Measurements from ENCODE around the gene APC2.

The APC2 gene

GRCh38 chr19:1449467-1450442 lies at the start of gene APC2:
APC2 (plus strand) TSS chr19:1450121; CDS start chr19:1453002, 2,881 bp downstream.
- no peak for DNase-seq (ENCODE audit: low read depth in 2 of 2)

- DNase-seq (ENCODE audit: low read depth in 2 of 2): no peak
Measured at GRCh38 chr19:1400281-1401137, 49.4 kb upstream of the APC2 start.

GRCh38 chr19:1401138-1401888 lies 48.6 kb upstream of the APC2 start, which contains the start of gene GAMT:
GAMT (minus strand) TSS chr19:1401542; CDS start chr19:1401476, 66 bp downstream.
- DNase-seq (ENCODE audit: low read depth in 2 of 2): peak; percentile 46 to 54

- no peak for DNase-seq (ENCODE audit: low read depth in 2 of 2)
Measured at GRCh38 chr19:1401889-1402217, 48.1 kb upstream of the APC2 start.

GRCh38 chr19:1402411-1403070 lies 47.4 kb upstream of the APC2 start:
- no peak for DNase-seq (ENCODE audit: low read depth in 2 of 2)

GRCh38 chr19:1406774-1407527 lies 43.0 kb upstream of the APC2 start:
- DNase-seq (ENCODE audit: low read depth in 2 of 2): peak; percentile 98

GRCh38 chr19:1407528-1408299 lies 42.2 kb upstream of the APC2 start, which contains the start of gene DAZAP1:
DAZAP1 (plus strand) TSS chr19:1407586; CDS start chr19:1407774, 188 bp downstream.
- no peak for DNase-seq (ENCODE audit: low read depth in 2 of 2)

GRCh38 chr19:1408300-1409203 lies 41.4 kb upstream of the APC2 start:
- DNase-seq (ENCODE audit: low read depth in 2 of 2): peak; percentile 30 to 40

GRCh38 chr19:1409204-1410005 lies 40.5 kb upstream of the APC2 start:
- no peak for DNase-seq (ENCODE audit: low read depth in 2 of 2)

GRCh38 chr19:1410136-1410786 lies 39.7 kb upstream of the APC2 start:
- DNase-seq (ENCODE audit: low read depth in 2 of 2): no peak

- DNase-seq (ENCODE audit: low read depth in 2 of 2): no peak
Measured at GRCh38 chr19:1410789-1411188, 39.1 kb upstream of the APC2 start.

GRCh38 chr19:1411255-1412191 lies 38.4 kb upstream of the APC2 start:
- DNase-seq (ENCODE audit: low read depth in 2 of 2): no peak

GRCh38 chr19:1412323-1412923 lies 37.5 kb upstream of the APC2 start:
- DNase-seq (ENCODE audit: low read depth in 2 of 2): no peak

- DNase-seq (ENCODE audit: low read depth in 2 of 2): no peak
Measured at GRCh38 chr19:1412995-1413800, 36.7 kb upstream of the APC2 start.
